ENCODE data around the gene MAN1A1.

The MAN1A1 gene

GRCh38 chr6:119195204-119195603 is 154.4 kb downstream of the MAN1A1 start:
- no peak for DNase-seq (ENCODE audit: low read depth)

DNA sequence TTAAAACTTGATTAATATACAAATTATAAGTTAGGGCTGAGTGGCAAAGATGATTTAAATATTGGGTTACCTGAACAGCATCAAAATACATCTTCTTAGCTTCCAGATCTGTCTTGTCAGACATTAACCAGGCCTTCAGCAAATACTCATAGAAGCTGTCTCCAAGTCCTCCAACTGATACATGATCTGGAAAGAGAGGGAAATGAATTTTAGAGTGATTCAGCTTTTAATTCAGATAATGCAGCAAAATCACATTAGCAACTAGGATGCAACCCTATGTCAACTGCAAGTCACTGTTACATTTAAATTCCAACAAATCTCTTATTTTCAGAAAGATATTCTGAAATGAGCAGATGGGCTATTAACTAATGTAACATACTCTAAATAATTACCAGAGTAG is 155.9 kb downstream of the MAN1A1 start:
- DNase-seq (ENCODE audit: low read depth), result no peak

DNA sequence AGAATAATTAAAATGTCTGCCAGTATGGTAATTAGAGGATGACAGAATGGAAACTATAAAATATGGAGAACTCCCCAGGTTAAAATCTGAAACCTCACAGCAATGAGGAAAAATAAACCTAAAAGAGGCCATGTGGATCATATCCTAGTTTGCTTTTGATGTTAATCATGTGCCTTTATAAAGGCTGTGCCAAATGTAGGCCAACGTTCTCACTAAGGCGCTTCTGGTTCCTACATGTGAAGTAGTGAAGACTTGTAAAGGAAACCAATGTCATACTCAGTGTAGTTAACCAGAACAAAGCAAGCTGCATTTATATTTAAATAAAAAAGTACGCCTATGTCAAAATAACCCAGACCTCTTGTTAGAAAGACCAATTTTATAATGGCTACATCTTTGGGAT is 157.4 kb downstream of the MAN1A1 start:
- DNase-seq (ENCODE audit: low read depth), result no peak

- no peak for DNase-seq (ENCODE audit: low read depth)
Observed at GRCh38 chr6:119190176-119190575, 159.4 kb downstream of the MAN1A1 start.

- no peak for DNase-seq (ENCODE audit: low read depth)
Observed at GRCh38 chr6:119189498-119189897, 160.1 kb downstream of the MAN1A1 start.

- DNase-seq (ENCODE audit: low read depth), result no peak
Observed at GRCh38 chr6:119187596-119187995, 162.0 kb downstream of the MAN1A1 start.

DNA sequence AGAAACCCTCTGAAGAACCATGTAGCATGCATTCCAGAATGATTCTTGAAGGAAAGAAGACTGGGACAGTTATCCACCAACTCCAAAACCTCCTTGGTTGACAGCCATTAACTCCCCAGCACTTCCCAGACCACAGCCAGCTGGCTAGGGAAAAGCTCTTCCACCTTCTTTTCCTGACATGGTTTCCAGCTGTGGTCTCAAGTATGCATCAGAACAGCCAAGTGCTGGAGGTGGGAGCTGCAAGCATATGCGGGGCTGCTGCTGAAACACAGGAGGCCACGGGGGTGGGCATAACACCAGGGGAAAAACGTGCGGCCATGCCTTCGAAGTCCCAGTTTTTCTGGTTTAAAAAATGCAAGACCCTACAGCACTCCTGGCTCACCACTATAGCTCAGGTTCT is 163.1 kb downstream of the MAN1A1 start:
- DNase-seq (ENCODE audit: low read depth), result no peak

DNA sequence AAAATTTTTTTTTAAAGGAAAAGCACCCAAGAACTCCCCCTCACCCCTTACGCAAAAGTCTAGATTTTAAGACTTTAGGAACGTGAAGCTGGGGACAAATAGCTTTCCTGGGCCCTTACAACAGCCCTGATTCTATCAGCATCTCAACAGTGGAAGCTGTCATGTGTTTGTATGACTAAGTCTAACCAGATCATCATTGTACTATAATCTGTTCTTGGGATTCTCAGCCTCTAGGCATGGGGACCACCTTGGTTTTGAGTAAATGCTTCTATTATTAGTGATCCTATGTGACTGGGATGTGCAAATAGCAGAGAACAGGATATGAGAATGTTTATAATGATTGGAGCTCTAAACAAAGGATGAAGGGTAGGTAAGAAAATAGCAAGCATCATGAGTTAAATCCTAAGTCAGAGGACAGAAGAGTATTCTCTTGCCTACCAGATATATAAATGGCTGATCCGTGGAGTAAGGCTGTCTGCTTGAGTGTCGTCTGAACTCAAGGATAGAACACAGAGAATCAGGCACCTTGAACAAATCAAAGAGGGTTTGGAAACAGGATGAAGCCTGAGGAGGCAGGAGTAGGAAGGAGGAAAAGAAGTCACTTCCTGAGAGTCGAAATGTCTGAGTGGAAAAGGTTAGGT is 165.4 kb downstream of the MAN1A1 start:
- DNase-seq (ENCODE audit: low read depth), result no peak

DNA sequence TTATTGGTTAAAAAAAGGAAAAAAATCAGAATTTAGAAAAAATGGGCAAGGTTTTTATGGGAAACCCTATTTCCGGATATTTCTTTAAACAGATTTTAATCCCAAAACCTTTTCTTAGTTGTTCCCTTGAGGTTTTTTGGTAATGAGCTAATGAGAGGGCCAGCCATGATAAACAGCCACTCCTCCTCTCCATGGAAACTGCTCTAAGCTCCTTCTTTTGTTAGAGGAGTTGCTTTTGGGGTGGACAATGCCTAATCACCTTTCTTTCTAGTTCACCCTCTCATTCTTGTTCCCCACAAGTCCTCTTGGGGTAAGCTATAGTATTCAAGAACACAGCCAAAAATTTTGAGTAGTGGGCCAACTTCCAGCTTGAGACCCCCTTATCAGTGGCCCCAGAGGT is 166.1 kb downstream of the MAN1A1 start:
- no peak for DNase-seq (ENCODE audit: low read depth)

- no peak for DNase-seq (ENCODE audit: low read depth)
Observed at GRCh38 chr6:119182875-119183274, 166.7 kb downstream of the MAN1A1 start.

DNA sequence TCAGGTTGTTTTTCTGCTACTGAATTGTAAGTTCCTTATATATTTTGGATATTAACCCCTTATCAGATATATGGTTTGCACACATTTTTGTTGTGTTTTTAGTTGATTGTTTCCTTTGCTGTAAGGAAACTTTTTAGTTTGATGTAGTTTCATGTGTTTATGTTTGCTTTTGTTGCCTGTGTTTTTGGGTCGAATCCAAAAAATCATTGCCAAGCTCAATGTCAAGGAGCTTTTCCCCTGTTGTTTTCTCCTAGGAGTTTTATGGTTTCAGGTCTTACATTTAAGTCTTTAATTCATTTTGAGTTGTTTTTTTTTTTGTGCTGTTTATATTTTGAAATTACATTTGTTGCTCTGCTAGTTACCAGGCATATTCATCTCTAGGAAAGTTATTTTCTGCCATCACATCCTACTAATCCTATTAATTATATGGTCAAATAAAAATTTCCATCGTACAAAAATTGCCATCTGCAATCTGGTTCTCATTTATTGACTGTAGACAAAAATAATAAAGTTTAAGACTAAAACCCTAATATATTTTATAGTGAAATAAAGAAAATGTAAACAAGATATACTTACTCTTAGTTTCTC is 167.3 kb downstream of the MAN1A1 start:
- DNase-seq (ENCODE audit: low read depth), result no peak

GRCh38 chr6:119181046-119181445 is 168.5 kb downstream of the MAN1A1 start:
- DNase-seq (ENCODE audit: low read depth), result no peak

DNA sequence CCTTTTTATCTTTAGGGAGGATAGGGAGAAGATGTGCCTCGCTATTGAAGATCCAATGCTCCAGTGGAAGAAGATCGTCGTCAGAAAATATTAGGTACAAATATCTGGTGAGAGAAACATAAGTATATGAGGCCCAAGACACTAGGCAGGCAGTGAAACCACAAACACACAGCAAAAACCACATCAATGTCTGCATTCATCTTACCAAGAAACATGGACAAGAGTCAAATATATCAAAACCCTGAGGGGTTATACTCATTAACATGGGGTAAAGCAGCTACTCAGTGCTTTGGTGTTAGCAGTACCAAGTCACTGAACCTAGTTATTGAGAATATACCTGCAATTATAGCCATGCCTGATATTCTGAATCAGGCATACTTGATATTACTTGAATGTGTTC is 169.7 kb downstream of the MAN1A1 start:
- DNase-seq (ENCODE audit: low read depth), result no peak

- DNase-seq (ENCODE audit: low read depth), result no peak
Observed at GRCh38 chr6:119179062-119179461, 170.5 kb downstream of the MAN1A1 start.

- no peak for DNase-seq (ENCODE audit: low read depth)
Observed at GRCh38 chr6:119176445-119176844, 173.1 kb downstream of the MAN1A1 start.

- DNase-seq (ENCODE audit: low read depth), result no peak
Observed at GRCh38 chr6:119174879-119175817, 174.4 kb downstream of the MAN1A1 start.

- DNase-seq (ENCODE audit: low read depth), result no peak
Observed at GRCh38 chr6:119174085-119174445, 175.5 kb downstream of the MAN1A1 start.

DNA sequence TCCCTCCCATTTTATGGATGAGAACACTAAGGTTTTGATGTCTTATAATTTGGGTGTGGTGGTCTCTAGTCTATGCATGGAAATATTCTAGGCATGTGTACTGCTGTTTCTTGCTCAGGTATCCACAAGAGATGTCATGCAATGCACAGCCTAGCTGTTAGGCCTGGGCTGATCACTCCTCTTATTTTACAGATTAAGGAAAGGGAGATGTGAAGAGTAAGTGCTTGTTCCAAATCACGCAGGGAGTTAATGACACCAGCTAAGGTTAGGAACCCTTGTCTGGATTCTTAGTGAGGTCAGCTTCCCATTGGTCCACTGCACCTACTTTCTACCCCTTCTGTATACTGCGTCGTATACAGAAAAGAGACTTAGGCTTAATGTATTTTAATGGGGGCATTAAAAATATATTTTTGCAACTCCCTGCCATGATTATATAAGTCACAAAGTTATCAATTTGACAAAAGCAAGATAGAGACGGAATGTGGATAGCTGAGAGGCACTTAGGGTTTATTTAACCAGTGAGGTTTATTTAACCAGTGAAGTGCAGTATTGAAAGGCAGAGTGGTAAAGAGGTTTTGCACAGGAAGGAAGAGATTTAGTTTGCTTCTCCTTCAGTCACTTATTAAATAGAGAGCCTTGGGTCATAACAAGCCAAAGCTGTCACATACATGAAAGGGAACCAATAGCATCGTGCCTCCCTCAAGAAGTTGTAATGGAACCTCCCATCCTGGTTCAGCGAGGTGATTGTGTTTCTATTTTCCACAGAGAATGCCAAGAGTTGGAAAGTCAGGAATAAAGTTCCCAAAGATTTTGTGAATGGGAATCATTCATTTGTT is 176.1 kb downstream of the MAN1A1 start:
- no peak for DNase-seq (ENCODE audit: low read depth)

- DNase-seq (ENCODE audit: low read depth), result no peak
Observed at GRCh38 chr6:119172824-119173223, 176.7 kb downstream of the MAN1A1 start.

GRCh38 chr6:119171864-119172588 is 177.5 kb downstream of the MAN1A1 start:
- DNase-seq (ENCODE audit: low read depth), result no peak

- no peak for DNase-seq (ENCODE audit: low read depth)
Observed at GRCh38 chr6:119171088-119171841, 178.3 kb downstream of the MAN1A1 start.

All from T follicular helper cell (primary cell).